BLaER1 treated with 17β-estradiol and CSF1 and Interleukin-3, amounts not matched to agents 10 nM and 100 nM (cell line): ENCODE data around the gene SCAMP4.

Experiments
- H3K27ac ChIP-seq, 11 experiments: shearing (Covaris generic); formaldehyde crosslinking; 2 replicates each; pipeline ENCODE4 v1.8.1; 2022
- H3K27me3 ChIP-seq, 11 experiments: shearing (Covaris generic); formaldehyde crosslinking; 2 replicates each; pipeline ENCODE4 v1.8.1; 2022
- H3K36me3 ChIP-seq, 11 experiments: shearing (Covaris generic); formaldehyde crosslinking; 2 replicates each; pipeline ENCODE4 v1.8.1; 2022
- H3K4me1 ChIP-seq, 10 experiments: shearing (Covaris generic); formaldehyde crosslinking; 2 replicates each; pipeline ENCODE4 v1.8.1; 2022
- H3K4me2 ChIP-seq, 11 experiments: shearing (Covaris generic); formaldehyde crosslinking; 2 replicates each; pipeline ENCODE4 v1.8.1; 2022
- H3K4me3 ChIP-seq, 10 experiments: shearing (Covaris generic); formaldehyde crosslinking; 2 replicates each; pipeline ENCODE4 v1.8.1; 2022
- H3K9ac ChIP-seq, 11 experiments: shearing (Covaris generic); formaldehyde crosslinking; 2 replicates each; pipeline ENCODE4 v1.8.1; 2022
- H3K9me3 ChIP-seq, 11 experiments: shearing (Covaris generic); formaldehyde crosslinking; replicated peaks in 1 of 11; 2 replicates each; pipeline ENCODE4 v1.8.1; 2022
- H4K20me1 ChIP-seq, 11 experiments: shearing (Covaris generic); formaldehyde crosslinking; 2 replicates each; pipeline ENCODE4 v1.8.1; 2022
- Cebpa-rat ChIP-seq, 11 experiments: shearing (Covaris generic); IDR thresholded peaks; 2 replicates each; pipeline ENCODE4 v1.8.1; 2022

The SCAMP4 gene

GRCh38 chr19:1942934-1943555, 37.8 kb downstream of the SCAMP4 start:
- H3K4me3 ChIP-seq: peak overlapping the region; percentile 68 to 87 (median 75)
- no peak for TF ChIP-seq Cebpa-rat (IDR thresholded peaks at IDR 0.05)

GRCh38 chr19:1943661-1944087, 38.5 kb downstream of the SCAMP4 start:
- peak overlapping the region; percentile 68 to 87 (median 75) for H3K4me3 ChIP-seq
- peaks cover 55 to 68% (median 63%) of the 10 kb centered on the region in 11 experiments for H4K20me1 ChIP-seq
- H3K36me3 ChIP-seq: peaks cover 8 to 18% (median 16%) of the 10 kb centered on the region in 11 experiments; a peak in 21 of 22 replicates
- H3K9me3 ChIP-seq: peaks cover 0 to 17% (median 12%) of the 10 kb centered on the region in 11 experiments; a peak in 14 of 22 replicates
- peaks cover 50 to 70% (median 58%) of the 10 kb centered on the region in 10 experiments for H3K4me1 ChIP-seq
- peak overlapping the region; percentile 89 to 97 (median 94) for H3K9ac ChIP-seq
- TF ChIP-seq Cebpa-rat (IDR thresholded peaks at IDR 0.05): no peak
- H3K27ac ChIP-seq: peak overlapping the region; percentile 5 to 97 (median 93); a peak in 20 of 22 replicates
- no peaks in the 10 kb centered on the region for H3K27me3 ChIP-seq
- peak overlapping the region; percentile 94 to 100 (median 98) for H3K4me2 ChIP-seq

More at GRCh38 chr19:1942934-1943555, 37.8 kb downstream of the SCAMP4 start:
- no peaks in the 10 kb centered on the region for H3K27me3 ChIP-seq
- peak overlapping the region; percentile 89 to 97 (median 94) for H3K9ac ChIP-seq
- H3K27ac ChIP-seq: peak overlapping the region in 10 of 11 experiments; percentile 89 to 97 (median 94); a peak in 20 of 22 replicates
- H3K36me3 ChIP-seq: peaks cover 8 to 14% (median 13%) of the 10 kb centered on the region in 11 experiments; a peak in 21 of 22 replicates
- H3K4me1 ChIP-seq: peaks cover 47 to 68% (median 59%) of the 10 kb centered on the region in 10 experiments
- H3K4me2 ChIP-seq: peak overlapping the region; percentile 94 to 100 (median 98)
- peaks cover 0 to 13% (median 8%) of the 10 kb centered on the region in 11 experiments; a peak in 10 of 22 replicates for H3K9me3 ChIP-seq
- H4K20me1 ChIP-seq: peaks cover 51 to 63% (median 59%) of the 10 kb centered on the region in 11 experiments

- Histone ChIP-seq H3K4me3 (peak overlapping the region; percentile 68 to 87 (median 75)), H4K20me1 (peaks cover 61 to 74% (median 69%) of the 10 kb centered on the region in 11 experiments), H3K36me3 (peaks cover 11 to 24% (median 22%) of the 10 kb centered on the region in 11 experiments), H3K4me1 (peaks cover 50 to 69% (median 60%) of the 10 kb centered on the region in 10 experiments), H3K4me2 (peak overlapping the region; percentile 94 to 100 (median 98)), H3K27me3 (no peaks in the 10 kb centered on the region), H3K9ac (peak overlapping the region; percentile 89 to 97 (median 94); a peak in 21 of 22 replicates), H3K9me3 (peaks cover 0 to 24% (median 18%) of the 10 kb centered on the region in 11 experiments; a peak in 17 of 22 replicates), H3K27ac (peak overlapping the region; percentile 5 to 97 (median 93); a peak in 19 of 22 replicates)
- no peak for TF ChIP-seq Cebpa-rat (IDR thresholded peaks at IDR 0.05)
These were observed 39.1 kb downstream of the SCAMP4 start for GRCh38 chr19:1944088-1944915.

DNA sequence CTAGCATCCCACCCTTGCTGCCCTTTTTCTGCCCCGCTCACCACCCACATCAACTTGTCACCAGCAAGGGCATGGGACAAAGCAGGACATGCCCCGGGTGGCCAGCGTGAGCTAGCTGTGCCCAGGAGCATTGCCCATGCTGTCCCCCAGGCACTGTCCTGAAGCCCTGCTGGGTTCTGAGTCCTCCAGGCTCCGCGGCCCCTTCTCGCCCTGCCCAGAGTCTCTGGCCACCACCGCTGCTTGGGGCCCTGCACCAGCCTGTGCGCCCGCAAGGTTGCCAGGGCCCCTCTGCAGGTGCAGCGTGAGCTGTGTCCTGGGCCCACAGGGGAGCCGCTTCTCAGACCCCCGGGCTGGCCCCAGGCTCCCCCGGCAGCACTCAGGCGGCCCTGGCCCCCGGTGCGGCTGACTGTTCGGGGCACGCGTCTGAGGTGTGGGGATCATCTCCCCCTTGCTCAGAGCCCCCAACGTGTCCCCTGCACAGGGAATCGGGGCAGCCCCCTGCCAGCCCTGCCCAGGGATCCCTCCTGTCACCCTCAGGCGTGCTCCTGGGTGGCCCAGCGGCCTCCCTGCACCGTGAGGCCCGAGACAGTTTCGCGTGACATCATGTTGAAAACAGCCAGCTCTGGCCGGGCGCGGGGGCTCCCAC, 39.8 kb downstream of the SCAMP4 start:
- H3K9ac ChIP-seq: peak overlapping the region in 7 of 11 experiments; percentile 11 to 95 (median 39); a peak in 4 of 22 replicates
- H3K4me2 ChIP-seq: peak overlapping the region; percentile 94 to 100 (median 98)
- H4K20me1 ChIP-seq: peaks cover 65 to 81% (median 75%) of the 10 kb centered on the region in 11 experiments
- peaks cover 18 to 31% (median 30%) of the 10 kb centered on the region in 11 experiments for H3K36me3 ChIP-seq
- H3K4me1 ChIP-seq: peaks cover 42 to 62% (median 53%) of the 10 kb centered on the region in 10 experiments
- no peaks in the 10 kb centered on the region for H3K27me3 ChIP-seq
- no peak overlapping the region for H3K4me3 ChIP-seq
- TF ChIP-seq Cebpa-rat (IDR thresholded peaks at IDR 0.05): no peak
- H3K9me3 ChIP-seq: peaks cover 0 to 31% (median 26%) of the 10 kb centered on the region in 11 experiments; a peak in 18 of 22 replicates
- peak overlapping the region in 2 of 11 experiments; percentile 35 to 94; a peak in 5 of 22 replicates for H3K27ac ChIP-seq

GRCh38 chr19:1945899-1946298, 40.7 kb downstream of the SCAMP4 start:
- H4K20me1 ChIP-seq: peaks cover 69 to 88% (median 77%) of the 10 kb centered on the region in 11 experiments
- H3K36me3 ChIP-seq: peaks cover 20 to 40% (median 38%) of the 10 kb centered on the region in 11 experiments
- H3K9me3 ChIP-seq: peaks cover 0 to 40% (median 34%) of the 10 kb centered on the region in 11 experiments; a peak in 18 of 22 replicates
- H3K4me2 ChIP-seq: peak overlapping the region in 8 of 11 experiments; percentile 94 to 100 (median 98); a peak in 6 of 22 replicates
- no peak for TF ChIP-seq Cebpa-rat (IDR thresholded peaks at IDR 0.05)
- H3K4me3 ChIP-seq: no peak overlapping the region
- no peaks in the 10 kb centered on the region for H3K27me3 ChIP-seq
- H3K27ac ChIP-seq: no peak overlapping the region
- peaks cover 43 to 65% (median 52%) of the 10 kb centered on the region in 10 experiments for H3K4me1 ChIP-seq
- H3K9ac ChIP-seq: no peak overlapping the region

- Histone ChIP-seq H3K9ac (no peak overlapping the region; a peak in 2 of 22 replicates), H3K27me3 (no peaks in the 10 kb centered on the region)
These were observed 42.5 kb downstream of the SCAMP4 start for GRCh38 chr19:1947651-1948209.

GRCh38 chr19:1949304-1950101, 44.3 kb downstream of the SCAMP4 start:
- Histone ChIP-seq H3K36me3 (peaks cover 33 to 70% (median 61%) of the 10 kb centered on the region in 11 experiments), H3K4me2 (0 out of 22 replicates have a peak overlapping the region, but pooled peaks of 3 of the 11 experiments have one; percentile 5 to 47 (median 18)), H3K27ac (no peak overlapping the region), H3K9ac (no peak overlapping the region), H3K27me3 (no peaks in the 10 kb centered on the region), H3K4me1 (peaks cover 51 to 82% (median 61%) of the 10 kb centered on the region in 10 experiments), H4K20me1 (peaks cover 78 to 97% (median 90%) of the 10 kb centered on the region in 11 experiments), H3K9me3 (peaks cover 0 to 54% (median 48%) of the 10 kb centered on the region in 11 experiments; a peak in 18 of 22 replicates), H3K4me3 (no peak overlapping the region)
- no peak for TF ChIP-seq Cebpa-rat (IDR thresholded peaks at IDR 0.05)

More at GRCh38 chr19:1947651-1948209, 42.5 kb downstream of the SCAMP4 start:
- Histone ChIP-seq H3K27ac (peak overlapping the region in 1 of 11 experiments; percentile 35; a peak in 1 of 22 replicates), H3K9me3 (peaks cover 0 to 54% (median 48%) of the 10 kb centered on the region in 11 experiments; a peak in 18 of 22 replicates), H3K4me1 (peaks cover 51 to 82% (median 64%) of the 10 kb centered on the region in 10 experiments), H3K4me2 (peak overlapping the region in 5 of 11 experiments; percentile 38 to 65 (median 47); a peak in 10 of 22 replicates), H3K36me3 (peaks cover 20 to 58% (median 50%) of the 10 kb centered on the region in 11 experiments), H3K4me3 (no peak overlapping the region), H4K20me1 (peaks cover 78 to 97% (median 90%) of the 10 kb centered on the region in 11 experiments)
- no peak for TF ChIP-seq Cebpa-rat (IDR thresholded peaks at IDR 0.05)
